Left colon (tissue), 2 donors: ENCODE measurements around the gene IMMP2L. TPM values are rescaled to one million over a fixed set of nuclear protein-coding genes. Genes with fewer than 3 reads are reported as not detected.

Experiments used
- ATAC-seq: fragments of 200-7000 bp; cut with Tn5 transposase; one replicate; pipeline ENCODE4 v1.9.1; 2020; ENCODE audit warnings: mild to moderate bottlenecking, moderate library complexity
- DNase-seq, 2 donors: peaks; one replicate each; pipeline ENCODE4 v3.0.0-alpha.2; 2020
- intact Hi-C, 2 donors: fragments of 100-400 bp; cut with DNase I in 1 of 2; cut with micrococcal nuclease in 1 of 2; formaldehyde crosslinking; loops; one replicate each; pipeline versions ENCODE4 v1.11.2 to v1.14.0; 2022; cut with DNase I, micrococcal nuclease
- total RNA-seq, 2 donors: library from RNA; stranded (reverse); fragmentation: NEBNext Ultra II Directional; extraction: Animal tissue kit (Norgen Biotek cat#: 25700); gene quantifications; one replicate each; pipeline ENCODE4 v1.2.1, GENCODE V29; 2021
- donor health status: DM: no; HTN: no; CAD: no.
- donor health status: DM: yes; HTN: yes; CAD: no.

Gene IMMP2L
- total RNA-seq, 2 donors from 2014 or later, result 11.1 to 11.8 TPM

DNA sequence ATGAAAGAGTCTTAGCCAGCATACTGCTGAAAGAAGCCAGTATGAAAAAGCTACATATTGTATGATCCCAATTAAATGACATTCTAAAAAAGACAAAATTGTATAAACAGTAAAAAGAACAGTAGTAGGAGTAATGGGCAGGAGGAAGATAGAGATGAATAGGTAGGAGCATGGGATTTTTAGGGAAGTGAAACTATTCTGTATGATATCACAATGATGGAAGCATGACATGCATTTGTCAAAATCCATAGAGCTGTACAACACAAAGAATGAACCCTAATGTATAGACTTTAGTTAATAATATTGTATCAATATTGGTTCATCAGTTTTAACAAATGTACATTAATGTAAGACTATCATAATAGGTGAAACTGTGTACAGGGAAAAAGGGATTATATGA lies 147.9 kb downstream of the IMMP2L start:
- intact Hi-C loops, result no loop called here
- DNase-seq, result no peak
- ATAC-seq, result no peak

DNA sequence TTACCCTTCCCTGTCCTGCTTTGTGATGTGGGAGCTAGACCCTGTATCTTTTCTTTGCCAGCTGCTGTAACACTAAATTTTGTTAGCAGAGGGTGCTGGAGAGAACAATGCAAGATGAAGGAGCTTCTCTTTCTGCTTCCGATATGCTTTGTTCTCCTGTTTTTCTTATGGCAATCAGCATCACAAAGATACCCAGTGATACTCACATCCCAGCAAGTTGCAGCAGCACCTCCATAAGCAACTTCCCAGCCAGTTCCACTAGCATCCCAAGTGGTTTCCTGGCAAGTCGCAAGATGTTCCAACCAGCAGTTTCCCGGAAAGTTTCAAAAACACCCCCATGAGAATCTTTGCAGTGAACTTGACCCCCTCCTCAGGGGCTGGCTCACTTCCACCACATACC lies 148.6 kb downstream of the IMMP2L start:
- no peak for ATAC-seq
- intact Hi-C loops, result no loop called here
- no peak for DNase-seq

DNA sequence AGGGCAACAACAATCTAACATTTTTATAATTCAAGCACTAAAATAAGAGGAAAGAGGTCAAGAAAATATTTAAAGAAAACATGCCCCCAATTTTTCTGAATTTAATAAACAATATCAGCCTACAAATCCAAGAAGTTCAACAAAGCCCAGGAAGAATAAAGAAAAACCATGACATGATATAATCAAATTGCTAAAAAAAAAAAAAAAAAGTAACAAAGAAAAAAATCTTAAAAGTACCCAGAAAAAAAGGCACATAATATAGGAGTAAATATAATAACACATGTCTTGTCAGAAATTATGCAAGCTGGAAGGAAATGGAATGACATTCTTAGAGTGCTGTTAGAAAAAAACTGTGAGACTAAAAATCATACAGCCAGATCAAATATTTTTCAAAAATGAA lies 151.4 kb downstream of the IMMP2L start:
- ATAC-seq, result no peak
- intact Hi-C loops, result no loop called here
- no peak for DNase-seq

- no peak for DNase-seq
- intact Hi-C loops, result no loop called here
- no peak for ATAC-seq
These were observed 152.4 kb downstream of the IMMP2L start for GRCh38 chr7:111409714-111410422.

- DNase-seq (no peak), ATAC-seq (no peak)
- intact Hi-C loops, result no loop called here
These were observed 153.6 kb downstream of the IMMP2L start for GRCh38 chr7:111408724-111409123.

GRCh38 chr7:111407258-111407657 lies 155.0 kb downstream of the IMMP2L start:
- ATAC-seq (no peak), DNase-seq (no peak)
- intact Hi-C loops, result no loop called here

- intact Hi-C loops, result no loop called here
- no peak for DNase-seq
- no peak for ATAC-seq
These were observed 156.7 kb downstream of the IMMP2L start for GRCh38 chr7:111405621-111406020.

- DNase-seq (no peak), ATAC-seq (no peak)
- intact Hi-C loops, result no loop called here
These were observed 160.8 kb downstream of the IMMP2L start for GRCh38 chr7:111401516-111401915.

- ATAC-seq (no peak), DNase-seq (no peak)
- intact Hi-C loops, result no loop called here
These were observed 162.2 kb downstream of the IMMP2L start for GRCh38 chr7:111400088-111400487.

GRCh38 chr7:111394891-111395290 lies 167.4 kb downstream of the IMMP2L start:
- ATAC-seq (no peak), DNase-seq (no peak)
- intact Hi-C loops, result no loop called here

GRCh38 chr7:111393011-111393754 lies 169.1 kb downstream of the IMMP2L start:
- intact Hi-C loops, result no loop called here
- no peak for ATAC-seq
- no peak for DNase-seq

DNA sequence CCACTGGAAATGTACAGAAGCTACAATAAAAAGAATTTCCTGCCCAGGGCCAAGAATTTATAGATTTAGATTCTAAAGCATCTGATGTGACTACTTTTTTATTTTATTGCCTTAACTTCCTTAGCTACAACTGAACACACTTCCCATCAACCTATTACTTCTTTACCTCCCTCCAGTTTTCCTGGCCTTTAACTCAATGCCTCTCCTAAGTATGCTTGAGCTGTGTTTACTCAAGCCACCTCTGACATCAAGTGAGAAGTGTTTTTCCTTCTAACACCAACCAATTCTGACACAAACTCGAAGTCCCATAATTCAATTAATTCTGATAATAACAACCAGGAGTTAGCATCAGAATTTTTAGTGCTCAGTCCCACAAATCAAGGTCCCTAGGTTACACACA lies 170.0 kb downstream of the IMMP2L start:
- ATAC-seq, result no peak
- intact Hi-C loops, result no loop called here
- no peak for DNase-seq

GRCh38 chr7:111390000-111390399 lies 172.3 kb downstream of the IMMP2L start:
- intact Hi-C loops, result no loop called here
- no peak for DNase-seq
- no peak for ATAC-seq

- no peak for ATAC-seq
- intact Hi-C loops, result no loop called here
- DNase-seq, result no peak
These were observed 173.4 kb downstream of the IMMP2L start for GRCh38 chr7:111388912-111389311.

GRCh38 chr7:111388016-111388415 lies 174.3 kb downstream of the IMMP2L start:
- intact Hi-C loops, result no loop called here
- DNase-seq, result no peak
- no peak for ATAC-seq

DNA sequence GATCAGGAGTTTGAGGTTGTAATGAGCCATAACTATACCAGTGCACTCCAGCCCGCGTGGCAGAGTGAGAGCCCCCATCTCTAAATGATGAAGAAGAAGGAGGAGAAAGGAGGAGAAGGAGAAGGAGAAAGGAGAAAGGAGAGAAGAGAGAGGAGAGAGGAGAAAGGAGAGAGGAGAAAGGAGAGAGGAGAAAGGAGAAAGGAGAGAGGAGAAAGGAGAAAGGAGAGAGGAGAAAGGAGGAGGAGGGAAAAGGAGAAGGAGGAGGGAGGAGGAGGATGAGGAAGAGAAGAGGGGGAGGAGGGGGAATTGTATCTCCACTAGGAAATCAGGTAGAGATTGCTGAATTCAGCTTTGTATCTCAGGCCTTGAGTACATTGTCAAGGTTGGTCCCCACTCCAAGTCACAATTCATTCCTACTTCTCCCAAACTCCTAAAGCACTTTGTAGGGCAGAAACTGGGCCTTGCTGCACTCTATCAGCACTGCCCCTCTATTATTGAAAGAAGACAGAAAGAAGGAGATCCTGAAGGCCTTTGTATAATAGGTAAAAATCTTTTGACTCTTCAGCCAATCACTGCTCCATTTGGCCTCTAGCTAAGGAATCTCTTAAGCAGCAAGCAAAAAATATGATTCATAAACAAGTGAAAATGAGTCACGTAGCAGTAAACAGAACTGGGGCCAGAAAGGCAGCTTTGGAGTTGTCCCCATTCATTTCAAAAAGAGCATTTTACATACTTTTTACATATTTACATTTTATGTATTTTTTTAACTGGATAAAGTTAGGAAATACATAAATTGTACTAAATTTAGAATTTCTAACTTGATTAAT lies 178.0 kb downstream of the IMMP2L start:
- DNase-seq, result no peak
- no peak for ATAC-seq
- intact Hi-C loops, result no loop called here

DNA sequence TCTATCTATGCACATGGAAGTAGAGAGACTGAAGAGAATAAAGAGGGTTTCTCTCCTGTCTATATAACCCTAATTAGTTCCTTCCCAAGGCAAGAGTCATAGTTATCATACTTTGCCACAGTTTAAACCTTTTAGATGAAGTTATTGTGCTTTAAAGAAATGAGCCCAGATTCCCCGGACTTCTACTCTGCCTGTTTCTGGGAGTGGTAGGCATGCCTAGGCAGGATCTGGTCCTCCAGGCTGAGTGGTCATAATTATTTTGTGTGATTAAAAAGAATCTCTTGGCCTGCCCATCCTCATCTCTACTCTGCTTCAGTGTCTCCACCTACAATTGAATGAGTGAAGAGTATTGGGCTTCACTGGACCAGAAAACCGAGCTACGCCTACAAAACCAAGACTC lies 179.2 kb downstream of the IMMP2L start:
- intact Hi-C loops, result no loop called here
- ATAC-seq, result no peak

GRCh38 chr7:111381590-111381989 lies 180.7 kb downstream of the IMMP2L start:
- DNase-seq (no peak), ATAC-seq (no peak)
- intact Hi-C loops, result no loop called here

More for the DNA sequence above, 179.2 kb downstream of the IMMP2L start:
- no peak for DNase-seq

GRCh38 chr7:111380945-111381344 lies 181.3 kb downstream of the IMMP2L start:
- DNase-seq, result no peak
- intact Hi-C loops, result no loop called here
- ATAC-seq, result no peak

- intact Hi-C loops, result no loop called here
- no peak for DNase-seq
- ATAC-seq, result no peak
These were observed 188.3 kb downstream of the IMMP2L start for GRCh38 chr7:111374027-111374426.
